NCI-H510A (cell line): Measurements from ENCODE around the gene TBPL1.
"Not testable (repeated sequence)": the region's sequence is repeated elsewhere in the genome, so short reads cannot be mapped to it uniquely, and the experiment has no call there.

ENCODE experiments used
- DNase-seq: peaks from one replicate; lab custom pipeline; 2025; lab: John Stamatoyannopoulos, UW

Gene TBPL1

GRCh38 chr6:133953634-133954415 lies 801 bp downstream of the TBPL1 start:
- DNase-seq = no peak

- DNase-seq = no peak
These were observed 1.9 kb downstream of the TBPL1 start for GRCh38 chr6:133954657-133955576.

GRCh38 chr6:133955582-133956415 lies 2.8 kb downstream of the TBPL1 start:
- DNase-seq = no peak

- DNase-seq = no peak
These were observed 3.5 kb downstream of the TBPL1 start for GRCh38 chr6:133956416-133957049.

GRCh38 chr6:133957227-133957626 lies 4.2 kb downstream of the TBPL1 start:
- no peak for DNase-seq

GRCh38 chr6:133957780-133958242 lies 4.8 kb downstream of the TBPL1 start:
- DNase-seq = no peak

GRCh38 chr6:133958791-133959190 lies 5.8 kb downstream of the TBPL1 start:
- DNase-seq = no peak

GRCh38 chr6:133959667-133960368 lies 6.8 kb downstream of the TBPL1 start:
- DNase-seq = no peak

- no peak for DNase-seq
These were observed 8.8 kb downstream of the TBPL1 start for GRCh38 chr6:133961831-133962230.

- no peak for DNase-seq
These were observed 11.0 kb downstream of the TBPL1 start for GRCh38 chr6:133964052-133964451.

GRCh38 chr6:133964702-133965101 lies 11.7 kb downstream of the TBPL1 start:
- DNase-seq = no peak

- no peak for DNase-seq
These were observed 12.9 kb downstream of the TBPL1 start for GRCh38 chr6:133965817-133966360.

GRCh38 chr6:133966654-133967329 lies 13.8 kb downstream of the TBPL1 start:
- DNase-seq = no peak

GRCh38 chr6:133967347-133967746 lies 14.3 kb downstream of the TBPL1 start:
- no peak for DNase-seq

GRCh38 chr6:133967835-133968234 lies 14.8 kb downstream of the TBPL1 start:
- not testable (repeated sequence) for DNase-seq

- DNase-seq = no peak
These were observed 16.4 kb downstream of the TBPL1 start for GRCh38 chr6:133969285-133969920.

GRCh38 chr6:133969921-133970295 lies 16.9 kb downstream of the TBPL1 start:
- DNase-seq = no peak

- no peak for DNase-seq
These were observed 18.8 kb downstream of the TBPL1 start for GRCh38 chr6:133971861-133972260.

GRCh38 chr6:133972388-133972787 lies 19.4 kb downstream of the TBPL1 start:
- no peak for DNase-seq
